ENCODE results near the gene MICU2. TPM values are rescaled to one million over a fixed set of nuclear protein-coding genes. Genes with fewer than 3 reads are reported as not detected.
A peak's percentile ranks its signal among the peaks of the same experiment; 100 is the strongest.

The MICU2 gene
- polyA plus RNA-seq, 1 donor: 59.0 TPM

GRCh38 chr13:21549633-21550032 is 54.3 kb downstream of the MICU2 start:
- WGBS (ENCODE audit: insufficient coverage, low lambda C conversion rate): 17% methylated on average over 1 of the region's 2 CpGs
- Histone ChIP-seq H3K9me3 (ENCODE audit: control insufficient read depth, low read depth, low read length) (no peaks in the 10 kb centered on the region), H3K4me3 (ENCODE audit: low read length) (no peak overlapping the region), H3K36me3 (ENCODE audit: control insufficient read depth, insufficient read depth, low read length) (peaks cover 6% of the 10 kb centered on the region), H3K27me3 (ENCODE audit: control insufficient read depth, insufficient read depth, low read length) (no peaks in the 10 kb centered on the region), H3K27ac (ENCODE audit: low read length) (no peak overlapping the region), H3K4me1 (ENCODE audit: control insufficient read depth, insufficient read depth, low read length) (no peaks in the 10 kb centered on the region)
- peak in 1 of 2 donors; percentile 7 for DNase-seq

- no peak overlapping the region for H3K4me3 ChIP-seq (ENCODE audit: low read length)
- H3K4me1 ChIP-seq (ENCODE audit: control insufficient read depth, insufficient read depth, low read length): no peaks in the 10 kb centered on the region
- 100% methylated on average over 2 of the region's 5 CpGs for WGBS (ENCODE audit: insufficient coverage, low lambda C conversion rate)
- no peak overlapping the region for H3K27ac ChIP-seq (ENCODE audit: low read length)
- no peaks in the 10 kb centered on the region for H3K27me3 ChIP-seq (ENCODE audit: control insufficient read depth, insufficient read depth, low read length)
- H3K9me3 ChIP-seq (ENCODE audit: control insufficient read depth, low read depth, low read length): no peaks in the 10 kb centered on the region
- DNase-seq: no peak
- peaks cover 6% of the 10 kb centered on the region for H3K36me3 ChIP-seq (ENCODE audit: control insufficient read depth, insufficient read depth, low read length)
These were observed 55.4 kb downstream of the MICU2 start for GRCh38 chr13:21548577-21548976.

GRCh38 chr13:21546372-21546771 is 57.6 kb downstream of the MICU2 start:
- Histone ChIP-seq H3K4me1 (ENCODE audit: control insufficient read depth, insufficient read depth, low read length) (no peaks in the 10 kb centered on the region), H3K27me3 (ENCODE audit: control insufficient read depth, insufficient read depth, low read length) (no peaks in the 10 kb centered on the region), H3K4me3 (ENCODE audit: low read length) (no peak overlapping the region), H3K36me3 (ENCODE audit: control insufficient read depth, insufficient read depth, low read length) (peaks cover 6% of the 10 kb centered on the region), H3K9me3 (ENCODE audit: control insufficient read depth, low read depth, low read length) (no peaks in the 10 kb centered on the region), H3K27ac (ENCODE audit: low read length) (no peak overlapping the region)
- 88% methylated on average over 1 of the region's 1 CpG for WGBS (ENCODE audit: insufficient coverage, low lambda C conversion rate)
- no peak for DNase-seq

- Histone ChIP-seq H3K36me3 (ENCODE audit: control insufficient read depth, insufficient read depth, low read length) (peaks cover 6% of the 10 kb centered on the region), H3K4me1 (ENCODE audit: control insufficient read depth, insufficient read depth, low read length) (no peaks in the 10 kb centered on the region), H3K4me3 (ENCODE audit: low read length) (no peak overlapping the region), H3K27me3 (ENCODE audit: control insufficient read depth, insufficient read depth, low read length) (no peaks in the 10 kb centered on the region), H3K27ac (ENCODE audit: low read length) (no peak overlapping the region), H3K9me3 (ENCODE audit: control insufficient read depth, low read depth, low read length) (no peaks in the 10 kb centered on the region)
- no CpG with 5 or more reads among the region's 1 CpG for WGBS (ENCODE audit: insufficient coverage, low lambda C conversion rate)
- DNase-seq: no peak
These were observed 59.5 kb downstream of the MICU2 start for GRCh38 chr13:21544515-21544914.

- Histone ChIP-seq H3K4me1 (ENCODE audit: control insufficient read depth, insufficient read depth, low read length) (no peaks in the 10 kb centered on the region), H3K27ac (ENCODE audit: low read length) (no peak overlapping the region), H3K27me3 (ENCODE audit: control insufficient read depth, insufficient read depth, low read length) (no peaks in the 10 kb centered on the region), H3K4me3 (ENCODE audit: low read length) (no peak overlapping the region), H3K9me3 (ENCODE audit: control insufficient read depth, low read depth, low read length) (no peaks in the 10 kb centered on the region), H3K36me3 (ENCODE audit: control insufficient read depth, insufficient read depth, low read length) (peaks cover 14% of the 10 kb centered on the region)
- WGBS (ENCODE audit: insufficient coverage, low lambda C conversion rate): no CpG with 5 or more reads among the region's 1 CpG
- DNase-seq: no peak
These were observed 61.4 kb downstream of the MICU2 start for GRCh38 chr13:21542563-21542962.

- Histone ChIP-seq H3K27ac (ENCODE audit: low read length) (no peak overlapping the region), H3K4me1 (ENCODE audit: control insufficient read depth, insufficient read depth, low read length) (no peaks in the 10 kb centered on the region), H3K9me3 (ENCODE audit: control insufficient read depth, low read depth, low read length) (no peaks in the 10 kb centered on the region), H3K4me3 (ENCODE audit: low read length) (no peak overlapping the region), H3K36me3 (ENCODE audit: control insufficient read depth, insufficient read depth, low read length) (peaks cover 15% of the 10 kb centered on the region), H3K27me3 (ENCODE audit: control insufficient read depth, insufficient read depth, low read length) (no peaks in the 10 kb centered on the region)
- 100% methylated on average over 1 of the region's 1 CpG for WGBS (ENCODE audit: insufficient coverage, low lambda C conversion rate)
- no peak for DNase-seq
These were observed 62.0 kb downstream of the MICU2 start for GRCh38 chr13:21541980-21542379.

- Histone ChIP-seq H3K36me3 (ENCODE audit: control insufficient read depth, insufficient read depth, low read length) (peaks cover 12% of the 10 kb centered on the region), H3K4me3 (ENCODE audit: low read length) (no peak overlapping the region), H3K27ac (ENCODE audit: low read length) (no peak overlapping the region), H3K27me3 (ENCODE audit: control insufficient read depth, insufficient read depth, low read length) (no peaks in the 10 kb centered on the region), H3K4me1 (ENCODE audit: control insufficient read depth, insufficient read depth, low read length) (no peaks in the 10 kb centered on the region), H3K9me3 (ENCODE audit: control insufficient read depth, low read depth, low read length) (no peaks in the 10 kb centered on the region)
- DNase-seq: no peak
These were observed 62.7 kb downstream of the MICU2 start for GRCh38 chr13:21541271-21541670.

- Histone ChIP-seq H3K36me3 (ENCODE audit: control insufficient read depth, insufficient read depth, low read length) (peaks cover 8% of the 10 kb centered on the region), H3K27ac (ENCODE audit: low read length) (no peak overlapping the region), H3K4me3 (ENCODE audit: low read length) (no peak overlapping the region), H3K4me1 (ENCODE audit: control insufficient read depth, insufficient read depth, low read length) (no peaks in the 10 kb centered on the region), H3K27me3 (ENCODE audit: control insufficient read depth, insufficient read depth, low read length) (no peaks in the 10 kb centered on the region), H3K9me3 (ENCODE audit: control insufficient read depth, low read depth, low read length) (no peaks in the 10 kb centered on the region)
- no peak for DNase-seq
These were observed 64.3 kb downstream of the MICU2 start for GRCh38 chr13:21539687-21540086.

GRCh38 chr13:21538753-21539152 is 65.2 kb downstream of the MICU2 start:
- H3K4me3 ChIP-seq (ENCODE audit: low read length): no peak overlapping the region
- no peaks in the 10 kb centered on the region for H3K9me3 ChIP-seq (ENCODE audit: control insufficient read depth, low read depth, low read length)
- no peak for DNase-seq
- no peaks in the 10 kb centered on the region for H3K27me3 ChIP-seq (ENCODE audit: control insufficient read depth, insufficient read depth, low read length)
- no peaks in the 10 kb centered on the region for H3K4me1 ChIP-seq (ENCODE audit: control insufficient read depth, insufficient read depth, low read length)
- WGBS (ENCODE audit: insufficient coverage, low lambda C conversion rate): 100% methylated on average over 1 of the region's 1 CpG
- no peak overlapping the region for H3K27ac ChIP-seq (ENCODE audit: low read length)
- H3K36me3 ChIP-seq (ENCODE audit: control insufficient read depth, insufficient read depth, low read length): peaks cover 8% of the 10 kb centered on the region

GRCh38 chr13:21538280-21538679 is 65.7 kb downstream of the MICU2 start:
- Histone ChIP-seq H3K27ac (ENCODE audit: low read length) (no peak overlapping the region), H3K27me3 (ENCODE audit: control insufficient read depth, insufficient read depth, low read length) (no peaks in the 10 kb centered on the region), H3K9me3 (ENCODE audit: control insufficient read depth, low read depth, low read length) (no peaks in the 10 kb centered on the region), H3K4me1 (ENCODE audit: control insufficient read depth, insufficient read depth, low read length) (no peaks in the 10 kb centered on the region), H3K4me3 (ENCODE audit: low read length) (no peak overlapping the region), H3K36me3 (ENCODE audit: control insufficient read depth, insufficient read depth, low read length) (peaks cover 8% of the 10 kb centered on the region)
- no CpG with 5 or more reads among the region's 4 CpGs for WGBS (ENCODE audit: insufficient coverage, low lambda C conversion rate)
- DNase-seq: no peak

- H3K27me3 ChIP-seq (ENCODE audit: control insufficient read depth, insufficient read depth, low read length): no peaks in the 10 kb centered on the region
- peaks cover 8% of the 10 kb centered on the region for H3K36me3 ChIP-seq (ENCODE audit: control insufficient read depth, insufficient read depth, low read length)
- H3K9me3 ChIP-seq (ENCODE audit: control insufficient read depth, low read depth, low read length): no peaks in the 10 kb centered on the region
- WGBS (ENCODE audit: insufficient coverage, low lambda C conversion rate): 100% methylated on average over 1 of the region's 1 CpG
- no peak overlapping the region for H3K4me3 ChIP-seq (ENCODE audit: low read length)
- H3K4me1 ChIP-seq (ENCODE audit: control insufficient read depth, insufficient read depth, low read length): no peaks in the 10 kb centered on the region
- DNase-seq: no peak
- H3K27ac ChIP-seq (ENCODE audit: low read length): no peak overlapping the region
These were observed 66.9 kb downstream of the MICU2 start for GRCh38 chr13:21537105-21537504.
